ENCODE data around the gene SLC4A7. TPM values are rescaled to one million over a fixed set of nuclear protein-coding genes. Genes with fewer than 3 reads are reported as not detected.
"Not testable (repeated sequence)": the region's sequence is repeated elsewhere in the genome, so short reads cannot be mapped to it uniquely, and the experiment has no call there.

The SLC4A7 gene
- 10 to 100 TPM; 46.7 to 91.5 TPM for total RNA-seq
- 10 to 100 TPM; 11.3 to 15.1 TPM for polyA plus RNA-seq (ENCODE audit: insufficient read length in 2 of 2)
- long read RNA-seq, donor 1 = 0 reads
- long read RNA-seq, donor 2 = 0 reads
- long read RNA-seq, donor 3 = 0 reads
- long read RNA-seq, donor 4 = 0 reads

DNA sequence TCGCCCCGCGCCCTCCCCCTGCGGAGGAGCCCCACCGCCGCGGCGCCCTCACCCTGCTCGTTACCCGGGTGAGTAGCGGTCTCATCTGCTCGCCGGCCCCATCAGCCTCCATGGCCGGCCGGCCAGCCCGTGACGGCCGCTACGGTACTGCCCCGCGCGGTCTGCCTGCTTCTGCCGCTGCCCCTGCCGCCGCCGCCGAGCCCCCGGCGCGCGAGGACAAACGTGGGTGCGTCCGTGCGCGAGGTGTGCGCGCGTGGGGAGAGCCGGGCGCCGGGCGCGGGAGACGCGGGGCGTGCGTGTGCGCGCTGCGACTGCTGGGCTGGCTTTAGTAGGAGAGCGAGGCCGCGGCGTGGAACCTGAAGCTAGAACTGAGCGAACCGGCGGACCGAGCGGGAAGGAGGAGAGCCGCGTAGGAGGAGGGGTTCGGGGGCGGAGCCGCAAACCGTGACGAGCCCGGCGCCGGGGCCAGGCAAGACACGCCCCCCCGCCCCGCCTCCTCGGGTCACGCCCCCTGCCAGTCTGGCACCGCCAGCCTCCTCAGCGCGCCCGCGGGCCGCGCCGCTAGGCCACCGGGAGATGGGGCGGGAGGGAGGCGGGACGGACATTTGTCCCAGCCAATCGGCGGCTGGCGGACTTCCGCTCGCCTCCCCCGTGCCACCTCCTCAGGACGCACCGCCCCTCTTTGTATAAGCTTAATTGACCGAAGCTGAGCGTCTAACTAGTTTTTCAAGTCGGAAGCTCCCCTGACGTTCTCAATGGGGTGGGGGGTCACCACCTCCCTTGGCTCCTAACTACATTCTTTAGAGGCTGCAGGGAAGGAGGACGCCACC lies at the start of gene SLC4A7:
Gene SLC4A7 (minus strand): TSS at position 370 of the 830 bp plus-strand sequence. CDS start 258 bp downstream, at position 112.
- H3K9me3 ChIP-seq (ENCODE audit: control insufficient read depth, insufficient read depth, low read length) = no peaks in the 10 kb centered on the region
- H3K4me3 ChIP-seq (ENCODE audit: low read depth, low read length) = peak within 1 kb of the TSS; percentile 89
- H3K27me3 ChIP-seq (ENCODE audit: control insufficient read depth, insufficient read depth, low read length) = no peaks in the 10 kb centered on the region
- peak within 1 kb of the TSS; percentile 90 for H3K27ac ChIP-seq (ENCODE audit: low read depth, low read length)
- H3K4me1 ChIP-seq (ENCODE audit: control insufficient read depth, insufficient read depth, low read length) = peaks cover 15% of the 10 kb centered on the region
- DNase-seq (ENCODE audit: low read depth in 4 of 6, low spot score in 6 of 6) = peak; percentile 85 to 98 (median 94)
- WGBS (ENCODE audit: insufficient coverage) = under 1% methylated on average over 95 of the region's 100 CpGs
- no peaks in the 10 kb centered on the region for H3K36me3 ChIP-seq (ENCODE audit: control insufficient read depth, insufficient read depth, low read length)

DNA sequence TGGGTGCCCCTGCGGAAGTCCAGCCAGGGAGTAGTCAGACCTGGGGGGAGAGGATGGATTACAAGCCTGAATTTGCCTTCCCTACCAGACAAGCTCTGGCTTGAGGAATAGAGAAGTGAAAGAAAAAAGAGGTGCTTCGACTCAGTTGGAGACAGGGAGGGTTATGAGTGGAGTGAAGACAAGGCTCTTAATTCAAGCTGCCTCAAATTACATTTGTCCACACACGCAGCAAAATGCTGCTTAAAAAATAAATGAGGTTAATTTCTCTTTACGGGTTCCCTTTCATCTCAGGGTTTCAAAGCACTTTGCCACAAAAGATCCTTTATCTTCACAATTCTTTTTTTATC lies 49.0 kb upstream of the SLC4A7 start:
- no peak for DNase-seq (ENCODE audit: low read depth in 4 of 6, low spot score in 6 of 6)
- H3K27ac ChIP-seq (ENCODE audit: low read depth, low read length) = no peak overlapping the region
- WGBS (ENCODE audit: insufficient coverage) = no CpG with 5 or more reads among the region's 4 CpGs
- no peak overlapping the region for H3K4me3 ChIP-seq (ENCODE audit: low read depth, low read length)
- no peaks in the 10 kb centered on the region for H3K27me3 ChIP-seq (ENCODE audit: control insufficient read depth, insufficient read depth, low read length)
- H3K4me1 ChIP-seq (ENCODE audit: control insufficient read depth, insufficient read depth, low read length) = no peaks in the 10 kb centered on the region
- H3K9me3 ChIP-seq (ENCODE audit: control insufficient read depth, insufficient read depth, low read length) = no peaks in the 10 kb centered on the region
- no peaks in the 10 kb centered on the region for H3K36me3 ChIP-seq (ENCODE audit: control insufficient read depth, insufficient read depth, low read length)

- WGBS (ENCODE audit: insufficient coverage) = 70% methylated on average over 3 of the region's 8 CpGs
- Histone ChIP-seq H3K4me3 (ENCODE audit: low read depth, low read length) (no peak overlapping the region), H3K36me3 (ENCODE audit: control insufficient read depth, insufficient read depth, low read length) (no peaks in the 10 kb centered on the region), H3K4me1 (ENCODE audit: control insufficient read depth, insufficient read depth, low read length) (no peaks in the 10 kb centered on the region), H3K27me3 (ENCODE audit: control insufficient read depth, insufficient read depth, low read length) (no peaks in the 10 kb centered on the region), H3K27ac (ENCODE audit: low read depth, low read length) (no peak overlapping the region), H3K9me3 (ENCODE audit: control insufficient read depth, insufficient read depth, low read length) (no peaks in the 10 kb centered on the region)
- DNase-seq (ENCODE audit: low read depth in 4 of 6, low spot score in 6 of 6) = no peak
Observed at GRCh38 chr3:27532426-27533260, 48.5 kb upstream of the SLC4A7 start.

DNA sequence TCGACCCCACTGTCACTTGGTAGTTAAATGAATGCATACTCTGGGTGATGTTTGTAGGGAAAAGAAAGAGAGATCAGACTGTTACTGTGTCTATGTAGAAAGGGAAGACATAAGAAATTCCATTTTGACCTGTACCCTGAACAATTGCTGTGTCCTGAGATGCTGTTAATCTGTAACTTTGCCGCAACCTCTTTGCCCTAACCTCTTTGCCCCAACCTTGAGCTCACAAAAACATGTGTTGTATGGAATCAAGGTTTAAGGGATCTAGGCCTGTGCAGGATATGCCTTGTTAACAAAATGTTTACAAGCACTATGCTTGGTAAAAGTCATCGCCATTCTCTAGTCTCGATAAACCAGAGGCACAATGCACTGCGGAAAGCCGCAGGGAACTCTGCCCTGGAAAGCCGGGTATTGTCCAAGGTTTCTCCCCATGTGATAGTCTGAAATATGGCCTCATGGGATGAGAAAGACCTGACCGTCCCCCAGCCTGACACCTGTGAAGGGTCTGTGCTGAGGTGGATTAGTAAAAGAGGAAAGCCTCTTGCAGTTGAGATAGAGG lies 47.1 kb upstream of the SLC4A7 start:
- not testable (repeated sequence) for H3K4me3 ChIP-seq (ENCODE audit: low read depth, low read length); H3K27ac ChIP-seq (ENCODE audit: low read depth, low read length); H3K4me1 ChIP-seq (ENCODE audit: control insufficient read depth, insufficient read depth, low read length); H3K9me3 ChIP-seq (ENCODE audit: control insufficient read depth, insufficient read depth, low read length); H3K27me3 ChIP-seq (ENCODE audit: control insufficient read depth, insufficient read depth, low read length); H3K36me3 ChIP-seq (ENCODE audit: control insufficient read depth, insufficient read depth, low read length); DNase-seq (ENCODE audit: low read depth in 4 of 6, low spot score in 6 of 6)
- WGBS (ENCODE audit: insufficient coverage) = 96% methylated on average over 6 of the region's 8 CpGs

DNA sequence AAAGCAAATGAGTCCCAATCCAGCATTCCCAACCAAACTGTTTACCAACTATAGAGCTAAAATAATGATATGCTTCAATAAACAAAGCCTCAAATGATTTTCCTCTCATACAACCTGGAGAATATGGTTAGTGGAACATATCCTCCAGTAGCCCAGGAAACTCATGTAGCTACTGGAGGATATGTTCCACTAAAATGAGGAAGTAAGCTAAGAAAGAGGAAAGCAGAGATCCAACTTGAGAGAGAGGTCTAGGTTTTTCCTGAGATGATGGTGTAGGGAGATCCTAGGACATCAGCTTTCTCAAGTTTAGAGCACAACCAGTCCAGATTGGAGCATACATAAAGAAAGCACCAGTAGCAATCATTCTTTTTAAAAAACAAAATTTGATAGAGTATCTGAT lies 44.6 kb upstream of the SLC4A7 start:
- Histone ChIP-seq H3K36me3 (ENCODE audit: control insufficient read depth, insufficient read depth, low read length) (no peaks in the 10 kb centered on the region), H3K27me3 (ENCODE audit: control insufficient read depth, insufficient read depth, low read length) (no peaks in the 10 kb centered on the region), H3K27ac (ENCODE audit: low read depth, low read length) (no peak overlapping the region), H3K4me1 (ENCODE audit: control insufficient read depth, insufficient read depth, low read length) (no peaks in the 10 kb centered on the region), H3K9me3 (ENCODE audit: control insufficient read depth, insufficient read depth, low read length) (no peaks in the 10 kb centered on the region), H3K4me3 (ENCODE audit: low read depth, low read length) (no peak overlapping the region)
- DNase-seq (ENCODE audit: low read depth in 4 of 6, low spot score in 6 of 6) = no peak

DNA sequence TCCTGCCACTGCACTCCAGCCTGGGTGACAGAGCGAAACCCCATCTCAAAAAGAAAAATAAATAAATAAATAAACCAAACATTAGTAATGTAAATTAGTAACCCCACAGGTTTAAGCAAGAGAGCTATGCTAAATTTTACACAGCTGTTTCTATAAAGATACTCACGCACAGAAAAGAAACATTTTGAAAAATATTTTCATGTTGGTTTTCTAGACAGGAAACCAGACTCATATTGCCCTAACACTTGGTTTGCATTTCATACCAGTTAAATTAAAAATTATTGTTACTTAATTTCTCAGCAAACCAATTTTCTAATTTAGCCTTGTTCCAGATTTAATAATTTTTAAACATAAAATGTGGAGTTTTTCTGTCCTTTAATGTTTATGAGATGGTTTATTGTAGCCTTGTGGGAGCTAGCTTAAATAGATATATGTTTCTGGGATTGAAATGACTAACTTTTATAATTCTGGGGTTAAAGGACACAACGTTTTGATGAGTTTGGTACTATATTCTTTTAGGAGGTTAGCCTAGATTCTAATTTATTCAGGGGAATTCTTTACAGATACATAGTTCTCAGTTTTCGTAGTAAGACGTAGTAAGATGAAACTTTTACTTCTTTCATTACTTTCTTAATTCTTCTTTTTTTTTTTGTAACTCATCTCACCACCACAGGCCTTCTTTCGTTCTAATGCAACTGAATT lies 42.6 kb upstream of the SLC4A7 start:
- no peak overlapping the region for H3K27ac ChIP-seq (ENCODE audit: low read depth, low read length)
- no peak for DNase-seq (ENCODE audit: low read depth in 4 of 6, low spot score in 6 of 6)
- no peaks in the 10 kb centered on the region for H3K27me3 ChIP-seq (ENCODE audit: control insufficient read depth, insufficient read depth, low read length)
- WGBS (ENCODE audit: insufficient coverage) = no CpG with 5 or more reads among the region's 6 CpGs
- no peaks in the 10 kb centered on the region for H3K36me3 ChIP-seq (ENCODE audit: control insufficient read depth, insufficient read depth, low read length)
- H3K4me3 ChIP-seq (ENCODE audit: low read depth, low read length) = no peak overlapping the region
- H3K4me1 ChIP-seq (ENCODE audit: control insufficient read depth, insufficient read depth, low read length) = no peaks in the 10 kb centered on the region
- H3K9me3 ChIP-seq (ENCODE audit: control insufficient read depth, insufficient read depth, low read length) = no peaks in the 10 kb centered on the region

DNA sequence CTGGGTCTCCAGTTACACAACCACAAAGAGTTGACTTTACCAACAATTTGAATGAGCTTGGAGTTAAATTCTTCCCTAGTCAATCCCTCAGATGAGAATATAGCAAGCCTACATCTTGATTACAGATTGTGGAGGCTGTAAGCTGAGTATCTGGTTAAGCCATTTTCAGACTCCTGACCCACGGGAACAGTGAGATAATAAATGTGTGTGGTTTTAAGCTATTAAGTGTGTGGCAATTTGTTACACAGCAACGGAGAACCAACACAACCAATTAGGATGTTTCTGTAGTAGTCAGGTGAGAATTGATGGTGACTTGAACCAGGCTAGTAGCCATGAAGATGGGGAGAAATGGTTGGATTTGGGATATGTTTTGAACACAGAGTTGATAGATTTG lies 37.7 kb upstream of the SLC4A7 start:
- H3K9me3 ChIP-seq (ENCODE audit: control insufficient read depth, insufficient read depth, low read length) = no peaks in the 10 kb centered on the region
- H3K27me3 ChIP-seq (ENCODE audit: control insufficient read depth, insufficient read depth, low read length) = no peaks in the 10 kb centered on the region
- no peaks in the 10 kb centered on the region for H3K36me3 ChIP-seq (ENCODE audit: control insufficient read depth, insufficient read depth, low read length)
- WGBS (ENCODE audit: insufficient coverage) = no CpG with 5 or more reads among the region's 2 CpGs
- no peak overlapping the region for H3K27ac ChIP-seq (ENCODE audit: low read depth, low read length)
- H3K4me1 ChIP-seq (ENCODE audit: control insufficient read depth, insufficient read depth, low read length) = no peaks in the 10 kb centered on the region
- H3K4me3 ChIP-seq (ENCODE audit: low read depth, low read length) = no peak overlapping the region
- DNase-seq (ENCODE audit: low read depth in 4 of 6, low spot score in 6 of 6) = no peak

GRCh38 chr3:27521179-27521871 lies 37.1 kb upstream of the SLC4A7 start:
- no peak overlapping the region for H3K27ac ChIP-seq (ENCODE audit: low read depth, low read length)
- H3K27me3 ChIP-seq (ENCODE audit: control insufficient read depth, insufficient read depth, low read length) = no peaks in the 10 kb centered on the region
- H3K4me1 ChIP-seq (ENCODE audit: control insufficient read depth, insufficient read depth, low read length) = no peaks in the 10 kb centered on the region
- no peaks in the 10 kb centered on the region for H3K9me3 ChIP-seq (ENCODE audit: control insufficient read depth, insufficient read depth, low read length)
- no peak overlapping the region for H3K4me3 ChIP-seq (ENCODE audit: low read depth, low read length)
- WGBS (ENCODE audit: insufficient coverage) = 65% methylated on average over 2 of the region's 5 CpGs
- H3K36me3 ChIP-seq (ENCODE audit: control insufficient read depth, insufficient read depth, low read length) = no peaks in the 10 kb centered on the region
- DNase-seq (ENCODE audit: low read depth in 4 of 6, low spot score in 6 of 6) = no peak
